ENCODE measurements around the gene SDF2.

Gene SDF2

DNA sequence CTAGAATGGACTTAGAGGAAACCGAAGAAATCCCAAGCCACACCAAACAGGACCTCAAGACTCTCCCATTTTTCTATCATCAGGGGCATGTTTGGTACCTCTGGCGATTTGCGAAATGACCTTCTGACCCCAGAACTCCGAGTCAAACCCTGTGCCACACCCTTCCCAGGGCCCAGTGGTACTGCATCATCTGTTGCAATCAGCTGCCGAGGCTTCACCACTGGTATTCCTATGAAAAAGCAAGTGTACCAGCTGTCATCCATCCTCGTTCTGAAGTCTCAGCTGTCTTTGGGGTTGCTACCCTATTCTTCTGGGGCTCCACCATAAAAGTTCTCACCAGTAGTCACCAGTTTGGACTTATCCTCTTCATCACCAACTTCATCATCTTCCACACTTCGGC lies 45.4 kb downstream of the SDF2 start:
- no peak overlapping the region for H2AFZ ChIP-seq (ENCODE audit: low read length)
- TF ChIP-seq CTCF (IDR thresholded peaks at IDR 0.05; ENCODE audit: low read length) (no peak), EZH2 (IDR thresholded peaks at IDR 0.05; ENCODE audit: borderline replicate concordance, low read length) (no peak)
- H3K79me2 ChIP-seq (ENCODE audit: insufficient read depth, low read length), result no peaks in the 10 kb centered on the region
- H3K9me3 ChIP-seq (ENCODE audit: low read length), result no peaks in the 10 kb centered on the region
- H4K20me1 ChIP-seq (ENCODE audit: insufficient read depth, low read length), result no peaks in the 10 kb centered on the region
- H3K4me1 ChIP-seq (ENCODE audit: insufficient read depth, low read length, severe bottlenecking), result no peaks in the 10 kb centered on the region
- H3K4me3 ChIP-seq (ENCODE audit: low read depth, low read length, poor library complexity, severe bottlenecking), result no peak overlapping the region
- no peaks in the 10 kb centered on the region for H3K27me3 ChIP-seq (ENCODE audit: insufficient read depth, low read length)
- H3K9ac ChIP-seq (ENCODE audit: low read length), result no peak overlapping the region
- H3K4me2 ChIP-seq (ENCODE audit: low read length), result no peak overlapping the region
- no peaks in the 10 kb centered on the region for H3F3A ChIP-seq (ENCODE audit: insufficient read depth, low read length)
- H3K36me3 ChIP-seq (ENCODE audit: insufficient read depth, low read length), result peaks cover 95% of the 10 kb centered on the region
- H3K27ac ChIP-seq (ENCODE audit: low read depth, low read length, poor library complexity, severe bottlenecking), result no peak overlapping the region
- no peaks in the 10 kb centered on the region for H3K9me2 ChIP-seq (ENCODE audit: low read depth, low read length)

- Histone ChIP-seq H3K4me1 (ENCODE audit: insufficient read depth, low read length, severe bottlenecking) (no peaks in the 10 kb centered on the region), H3K9me3 (ENCODE audit: low read length) (no peaks in the 10 kb centered on the region), H3K27ac (ENCODE audit: low read depth, low read length, poor library complexity, severe bottlenecking) (no peak overlapping the region), H4K20me1 (ENCODE audit: insufficient read depth, low read length) (no peaks in the 10 kb centered on the region), H3K79me2 (ENCODE audit: insufficient read depth, low read length) (no peaks in the 10 kb centered on the region), H3K27me3 (ENCODE audit: insufficient read depth, low read length) (no peaks in the 10 kb centered on the region), H3K4me2 (ENCODE audit: low read length) (no peak overlapping the region), H3F3A (ENCODE audit: insufficient read depth, low read length) (no peaks in the 10 kb centered on the region), H3K9me2 (ENCODE audit: low read depth, low read length) (no peaks in the 10 kb centered on the region), H3K4me3 (ENCODE audit: low read depth, low read length, poor library complexity, severe bottlenecking) (no peak overlapping the region), H2AFZ (ENCODE audit: low read length) (no peak overlapping the region), H3K36me3 (ENCODE audit: insufficient read depth, low read length) (peaks cover 95% of the 10 kb centered on the region), H3K9ac (ENCODE audit: low read length) (no peak overlapping the region)
- no peak for TF ChIP-seq EZH2 (IDR thresholded peaks at IDR 0.05; ENCODE audit: borderline replicate concordance, low read length)
- no peak for TF ChIP-seq CTCF (IDR thresholded peaks at IDR 0.05; ENCODE audit: low read length)
Measured at GRCh38 chr17:28615260-28615940, 46.3 kb downstream of the SDF2 start.

- Histone ChIP-seq H3F3A (ENCODE audit: insufficient read depth, low read length) (no peaks in the 10 kb centered on the region), H3K27ac (ENCODE audit: low read depth, low read length, poor library complexity, severe bottlenecking) (no peak within 1 kb of the TSS), H2AFZ (ENCODE audit: low read length) (no peak within 1 kb of the TSS), H3K27me3 (ENCODE audit: insufficient read depth, low read length) (no peaks in the 10 kb centered on the region), H3K4me1 (ENCODE audit: insufficient read depth, low read length, severe bottlenecking) (no peaks in the 10 kb centered on the region), H3K9me3 (ENCODE audit: low read length) (no peaks in the 10 kb centered on the region), H3K4me2 (ENCODE audit: low read length) (no peak within 1 kb of the TSS), H3K9ac (ENCODE audit: low read length) (no peak within 1 kb of the TSS), H3K79me2 (ENCODE audit: insufficient read depth, low read length) (no peaks in the 10 kb centered on the region), H4K20me1 (ENCODE audit: insufficient read depth, low read length) (no peaks in the 10 kb centered on the region), H3K4me3 (ENCODE audit: low read depth, low read length, poor library complexity, severe bottlenecking) (no peak within 1 kb of the TSS), H3K9me2 (ENCODE audit: low read depth, low read length) (no peaks in the 10 kb centered on the region), H3K36me3 (ENCODE audit: insufficient read depth, low read length) (peaks cover 87% of the 10 kb centered on the region)
- TF ChIP-seq CTCF (IDR thresholded peaks at IDR 0.05; ENCODE audit: low read length) (no peak), EZH2 (IDR thresholded peaks at IDR 0.05; ENCODE audit: borderline replicate concordance, low read length) (no peak)
Measured at GRCh38 chr17:28613931-28614381, 47.8 kb downstream of the SDF2 start, which contains the start of gene RSKR. RSKR (minus strand) TSS chr17:28614185; CDS start chr17:28614161, 24 bp downstream.

Data from OCI-LY1 (cell line).